Rectal smooth muscle tissue (tissue), 1 donor: Measurements from ENCODE around the gene ANXA7.
"Not testable (repeated sequence)": the region's sequence is repeated elsewhere in the genome, so short reads cannot be mapped to it uniquely, and the experiment has no call there.

Source experiments
- H3K27ac ChIP-seq: one replicate; pipeline ENCODE4 v1.7.0; 2013; ENCODE audit warnings: low read depth, low read length, inconsistent platforms
- H3K27me3 ChIP-seq: one replicate; pipeline ENCODE4 v1.7.0; 2013; ENCODE audit warnings: low read length; ENCODE audit not compliant: control insufficient read depth, insufficient read depth
- H3K36me3 ChIP-seq: one replicate; pipeline ENCODE4 v1.7.0; 2013; ENCODE audit warnings: low read length; ENCODE audit not compliant: control insufficient read depth, insufficient read depth
- H3K4me1 ChIP-seq: one replicate; pipeline ENCODE4 v1.7.0; 2013; ENCODE audit warnings: low read length; ENCODE audit not compliant: control insufficient read depth, insufficient read depth
- H3K4me3 ChIP-seq: one replicate; pipeline ENCODE4 v1.7.0; 2013; ENCODE audit warnings: low read length
- H3K9ac ChIP-seq: one replicate; pipeline ENCODE4 v1.7.0; 2013; ENCODE audit warnings: low read length

The ANXA7 gene

GRCh38 chr10:73359492-73359891, 54.4 kb downstream of the ANXA7 start:
- H3K9ac ChIP-seq: no peak overlapping the region
- H3K27me3 ChIP-seq: no peaks in the 10 kb centered on the region
- no peak overlapping the region for H3K27ac ChIP-seq
- H3K4me3 ChIP-seq: no peak overlapping the region
- no peaks in the 10 kb centered on the region for H3K4me1 ChIP-seq
- no peaks in the 10 kb centered on the region for H3K36me3 ChIP-seq

- Histone ChIP-seq H3K36me3 (no peaks in the 10 kb centered on the region), H3K27ac (peak within 1 kb of the TSS; percentile 7)
Observed at GRCh38 chr10:73358331-73359279, 55.3 kb downstream of the ANXA7 start, which contains the start of gene CFAP70. CFAP70 (minus strand) TSS chr10:73358864; CDS start chr10:73354796, 4,068 bp downstream.

GRCh38 chr10:73357821-73358220, 56.0 kb downstream of the ANXA7 start:
- no peak overlapping the region for H3K27ac ChIP-seq
- no peaks in the 10 kb centered on the region for H3K4me1 ChIP-seq
- H3K36me3 ChIP-seq: no peaks in the 10 kb centered on the region
- H3K4me3 ChIP-seq: peak overlapping the region; percentile 94
- no peaks in the 10 kb centered on the region for H3K27me3 ChIP-seq
- peak overlapping the region; percentile 69 for H3K9ac ChIP-seq

More at GRCh38 chr10:73358331-73359279, 55.3 kb downstream of the ANXA7 start, which contains the start of gene CFAP70:
- Histone ChIP-seq H3K4me1 (no peaks in the 10 kb centered on the region), H3K4me3 (peak within 1 kb of the TSS; percentile 94), H3K27me3 (no peaks in the 10 kb centered on the region), H3K9ac (peak within 1 kb of the TSS; percentile 69)

- Histone ChIP-seq H3K4me3 (no peak overlapping the region), H3K27me3 (no peaks in the 10 kb centered on the region), H3K27ac (no peak overlapping the region), H3K36me3 (no peaks in the 10 kb centered on the region), H3K9ac (no peak overlapping the region), H3K4me1 (no peaks in the 10 kb centered on the region)
Observed at GRCh38 chr10:73357166-73357565, 56.7 kb downstream of the ANXA7 start.

- no peak overlapping the region for H3K4me3 ChIP-seq
- no peak overlapping the region for H3K27ac ChIP-seq
- H3K27me3 ChIP-seq: no peaks in the 10 kb centered on the region
- no peaks in the 10 kb centered on the region for H3K36me3 ChIP-seq
- no peak overlapping the region for H3K9ac ChIP-seq
- H3K4me1 ChIP-seq: no peaks in the 10 kb centered on the region
Observed at GRCh38 chr10:73344269-73344668, 69.6 kb downstream of the ANXA7 start.

- Histone ChIP-seq H3K36me3 (no peaks in the 10 kb centered on the region), H3K9ac (no peak overlapping the region), H3K4me1 (no peaks in the 10 kb centered on the region), H3K4me3 (no peak overlapping the region), H3K27ac (no peak overlapping the region), H3K27me3 (no peaks in the 10 kb centered on the region)
Observed at GRCh38 chr10:73340121-73340520, 73.7 kb downstream of the ANXA7 start.

GRCh38 chr10:73339436-73339835, 74.4 kb downstream of the ANXA7 start:
- no peak overlapping the region for H3K9ac ChIP-seq
- no peaks in the 10 kb centered on the region for H3K4me1 ChIP-seq
- no peak overlapping the region for H3K27ac ChIP-seq
- H3K27me3 ChIP-seq: no peaks in the 10 kb centered on the region
- H3K4me3 ChIP-seq: no peak overlapping the region
- H3K36me3 ChIP-seq: no peaks in the 10 kb centered on the region

- H3K27ac ChIP-seq: no peak overlapping the region
- H3K9ac ChIP-seq: no peak overlapping the region
- H3K4me1 ChIP-seq: no peaks in the 10 kb centered on the region
- no peak overlapping the region for H3K4me3 ChIP-seq
- no peaks in the 10 kb centered on the region for H3K27me3 ChIP-seq
- H3K36me3 ChIP-seq: no peaks in the 10 kb centered on the region
Observed at GRCh38 chr10:73338801-73339368, 75.0 kb downstream of the ANXA7 start.

GRCh38 chr10:73333202-73333601, 80.7 kb downstream of the ANXA7 start:
- Histone ChIP-seq H3K27me3 (no peaks in the 10 kb centered on the region), H3K4me1 (no peaks in the 10 kb centered on the region), H3K9ac (no peak overlapping the region), H3K36me3 (no peaks in the 10 kb centered on the region), H3K27ac (no peak overlapping the region), H3K4me3 (no peak overlapping the region)

- Histone ChIP-seq H3K4me1 (no peaks in the 10 kb centered on the region), H3K4me3 (no peak overlapping the region), H3K9ac (no peak overlapping the region), H3K36me3 (no peaks in the 10 kb centered on the region), H3K27me3 (no peaks in the 10 kb centered on the region), H3K27ac (no peak overlapping the region)
Observed at GRCh38 chr10:73332379-73332778, 81.5 kb downstream of the ANXA7 start.

GRCh38 chr10:73328523-73328922, 85.3 kb downstream of the ANXA7 start:
- H3K27me3 ChIP-seq, H3K9ac ChIP-seq, H3K4me3 ChIP-seq, H3K36me3 ChIP-seq, H3K4me1 ChIP-seq, H3K27ac ChIP-seq: not testable (repeated sequence)

- H3K27me3 ChIP-seq, H3K9ac ChIP-seq, H3K4me1 ChIP-seq, H3K4me3 ChIP-seq, H3K36me3 ChIP-seq, H3K27ac ChIP-seq: not testable (repeated sequence)
Observed at GRCh38 chr10:73325290-73325689, 88.6 kb downstream of the ANXA7 start.
